Measurements from ENCODE around the gene MTUS2. TPM values are rescaled to one million over a fixed set of nuclear protein-coding genes. Genes with fewer than 3 reads are reported as not detected.

The MTUS2 gene
- polyA plus RNA-seq, 1 donor from 2014 or later = 4.4 TPM

- TF ChIP-seq TAF1 (IDR thresholded peaks at IDR 0.05; ENCODE audit: low read depth) = no peak
- no peak for TF ChIP-seq RAD21 (conservative IDR thresholded peaks at IDR 0.05)
- TF ChIP-seq SMC3 (conservative IDR thresholded peaks at IDR 0.05; ENCODE audit: poor library complexity) = no peak
- no peak for TF ChIP-seq MXI1 (conservative IDR thresholded peaks at IDR 0.05; ENCODE audit: poor library complexity, severe bottlenecking)
- no peak for TF ChIP-seq POLR2AphosphoS5 (IDR thresholded peaks at IDR 0.05)
- TF ChIP-seq EP300 (conservative IDR thresholded peaks at IDR 0.05; ENCODE audit: poor library complexity, severe bottlenecking) = no peak
- TF ChIP-seq CTCF (IDR thresholded peaks at IDR 0.05; ENCODE audit: poor library complexity, severe bottlenecking) = no peak
- TF ChIP-seq REST (IDR thresholded peaks at IDR 0.05; ENCODE audit: borderline replicate concordance) = no peak
- no peak for TF ChIP-seq EZH2 (IDR thresholded peaks at IDR 0.05; ENCODE audit: borderline replicate concordance, insufficient read depth, low read length, poor library complexity, severe bottlenecking)
- Histone ChIP-seq H3K4me2 (ENCODE audit: low read length) (no peak overlapping the region), H3K36me3 (ENCODE audit: insufficient read depth, low read length) (no peaks in the 10 kb centered on the region), H3K4me3 (ENCODE audit: low read length) (no peak overlapping the region), H4K20me1 (ENCODE audit: insufficient read depth) (no peaks in the 10 kb centered on the region), H3K9ac (ENCODE audit: low read length) (no peak overlapping the region), H3K79me2 (replicated peaks; ENCODE audit: insufficient read depth, low read length) (no peaks in the 10 kb centered on the region), H3F3A (ENCODE audit: insufficient read depth, low read length, poor library complexity, severe bottlenecking) (no peaks in the 10 kb centered on the region), H3K9me3 (ENCODE audit: low read length) (no peaks in the 10 kb centered on the region), H2AFZ (ENCODE audit: low read depth, low read length) (no peak overlapping the region), H3K27me3 (ENCODE audit: insufficient read depth, low read depth, low read length) (no peaks in the 10 kb centered on the region), H3K27ac (ENCODE audit: low read length) (no peak overlapping the region), H3K9me2 (ENCODE audit: insufficient read depth, low read length) (no peaks in the 10 kb centered on the region)
These were observed 726.5 kb downstream of the MTUS2 start for GRCh38 chr13:29546662-29547061.

GRCh38 chr13:29547153-29547552 is 727.0 kb downstream of the MTUS2 start:
- H3K4me2 ChIP-seq (ENCODE audit: low read length) = no peak overlapping the region
- H3K4me3 ChIP-seq (ENCODE audit: low read length) = no peak overlapping the region
- no peaks in the 10 kb centered on the region for H3K27me3 ChIP-seq (ENCODE audit: insufficient read depth, low read depth, low read length)
- no peak overlapping the region for H2AFZ ChIP-seq (ENCODE audit: low read depth, low read length)
- H3K79me2 ChIP-seq (replicated peaks; ENCODE audit: insufficient read depth, low read length) = no peaks in the 10 kb centered on the region
- H4K20me1 ChIP-seq (ENCODE audit: insufficient read depth) = no peaks in the 10 kb centered on the region
- H3K9ac ChIP-seq (ENCODE audit: low read length) = no peak overlapping the region
- H3K9me2 ChIP-seq (ENCODE audit: insufficient read depth, low read length) = no peaks in the 10 kb centered on the region
- no peaks in the 10 kb centered on the region for H3K9me3 ChIP-seq (ENCODE audit: low read length)
- H3K36me3 ChIP-seq (ENCODE audit: insufficient read depth, low read length) = no peaks in the 10 kb centered on the region
- TF ChIP-seq SMC3 (conservative IDR thresholded peaks at IDR 0.05; ENCODE audit: poor library complexity) = no peak
- TF ChIP-seq EP300 (conservative IDR thresholded peaks at IDR 0.05; ENCODE audit: poor library complexity, severe bottlenecking) = no peak
- TF ChIP-seq REST (IDR thresholded peaks at IDR 0.05; ENCODE audit: borderline replicate concordance) = no peak
- TF ChIP-seq TAF1 (IDR thresholded peaks at IDR 0.05; ENCODE audit: low read depth) = no peak
- no peak for TF ChIP-seq CTCF (IDR thresholded peaks at IDR 0.05; ENCODE audit: poor library complexity, severe bottlenecking)
- no peak for TF ChIP-seq POLR2AphosphoS5 (IDR thresholded peaks at IDR 0.05)
- no peak overlapping the region for H3K27ac ChIP-seq (ENCODE audit: low read length)
- H3F3A ChIP-seq (ENCODE audit: insufficient read depth, low read length, poor library complexity, severe bottlenecking) = no peaks in the 10 kb centered on the region

Measured in neural cell (in vitro differentiated cells).